ENCODE data around the gene TRIM17.

TRIM17 gene

GRCh38 chr1:228415853-228416216 is 826 bp downstream of the TRIM17 start:
- no peak for DNase-seq

GRCh38 chr1:228415221-228415620 is 1.4 kb downstream of the TRIM17 start:
- no peak for DNase-seq

- no peak for DNase-seq
These were observed 2.0 kb downstream of the TRIM17 start for GRCh38 chr1:228414511-228415211.

- no peak for DNase-seq
These were observed 3.2 kb downstream of the TRIM17 start for GRCh38 chr1:228413241-228414010.

GRCh38 chr1:228411548-228412430 is 4.9 kb downstream of the TRIM17 start:
- no peak for DNase-seq

GRCh38 chr1:228411121-228411520 is 5.5 kb downstream of the TRIM17 start:
- no peak for DNase-seq

- no peak for DNase-seq
These were observed 6.0 kb downstream of the TRIM17 start for GRCh38 chr1:228410671-228411070.

- DNase-seq = no peak
These were observed 6.6 kb downstream of the TRIM17 start for GRCh38 chr1:228410015-228410414.

GRCh38 chr1:228408869-228409805 is 7.5 kb downstream of the TRIM17 start:
- DNase-seq = no peak

- no peak for DNase-seq
These were observed 8.4 kb downstream of the TRIM17 start for GRCh38 chr1:228408041-228408868.

- no peak for DNase-seq
These were observed 9.3 kb downstream of the TRIM17 start for GRCh38 chr1:228407106-228408040.

- no peak for DNase-seq
These were observed 10.8 kb downstream of the TRIM17 start for GRCh38 chr1:228405979-228406228.

- DNase-seq = no peak
These were observed 11.3 kb downstream of the TRIM17 start for GRCh38 chr1:228405200-228405978.

GRCh38 chr1:228404107-228404720 is 12.4 kb downstream of the TRIM17 start:
- DNase-seq = no peak

GRCh38 chr1:228403231-228403631 is 13.4 kb downstream of the TRIM17 start:
- DNase-seq = no peak

GRCh38 chr1:228402641-228403025 is 14.0 kb downstream of the TRIM17 start:
- no peak for DNase-seq

- no peak for DNase-seq
These were observed 14.7 kb downstream of the TRIM17 start for GRCh38 chr1:228401782-228402640.

All from activated CD4-positive, alpha-beta T cell treated with anti-CD3 and anti-CD28 coated beads, Interleukin-2, amount 50 U/mL, for 1 hour (primary cell).